KMS-11 (cell line): Measurements from ENCODE around the gene SPRN.

Source experiments
- H2AFZ ChIP-seq: fragments of 200-600 bp; sonication (generic); 2 replicates; pipeline ENCODE4 v1.6.1; 2016; ENCODE audit warnings: antibody characterized with exemption, mixed run types, low read depth
- H3K27ac ChIP-seq: fragments of 200-600 bp; sonication (generic); 2 replicates; pipeline ENCODE4 v1.6.1; 2016; ENCODE audit warnings: mild to moderate bottlenecking, mixed run types
- H3K27me3 ChIP-seq: fragments of 200-600 bp; sonication (generic); 2 replicates; pipeline ENCODE4 v1.6.1; 2017; ENCODE audit warnings: mild to moderate bottlenecking, low read depth, mixed run types, moderate library complexity; ENCODE audit not compliant: insufficient read depth
- H3K36me3 ChIP-seq: fragments of 200-600 bp; sonication (generic); 2 replicates; pipeline ENCODE4 v1.6.1; 2017; ENCODE audit warnings: mild to moderate bottlenecking, mixed run types; ENCODE audit not compliant: insufficient read depth
- H3K4me1 ChIP-seq: fragments of 200-600 bp; sonication (generic); 2 replicates; pipeline ENCODE4 v1.6.1; 2016; ENCODE audit warnings: mild to moderate bottlenecking, low read depth, mixed run types; ENCODE audit not compliant: poor library complexity, severe bottlenecking
- H3K4me2 ChIP-seq: fragments of 200-600 bp; sonication (generic); 2 replicates; pipeline ENCODE4 v1.7.0; 2016; ENCODE audit warnings: mild to moderate bottlenecking, mixed run types
- H3K4me3 ChIP-seq: fragments of 200-600 bp; sonication (generic); IDR thresholded peaks from 2 replicates; pipeline ENCODE4 v1.6.1; 2017; ENCODE audit warnings: low read depth, low read length, mixed read lengths; ENCODE audit not compliant: insufficient read depth
- H3K79me2 ChIP-seq: fragments of 200-600 bp; sonication (generic); 2 replicates; pipeline ENCODE4 v1.6.1; 2016; ENCODE audit warnings: low read depth, mixed run types; ENCODE audit not compliant: insufficient read depth
- H3K9ac ChIP-seq: fragments of 200-600 bp; sonication (generic); 2 replicates; pipeline ENCODE4 v1.6.1; 2016; ENCODE audit warnings: mild to moderate bottlenecking, mixed run types
- H4K20me1 ChIP-seq: fragments of 200-600 bp; sonication (generic); 2 replicates; pipeline ENCODE4 v1.6.1; 2016; ENCODE audit warnings: mild to moderate bottlenecking, mixed run types; ENCODE audit not compliant: insufficient read depth
- CTCF ChIP-seq: fragments of 200-600 bp; sonication (generic); conservative IDR thresholded peaks from 2 replicates; pipeline ENCODE4 v1.6.1; 2017; ENCODE audit warnings: low read depth, mild to moderate bottlenecking, antibody characterized with exemption, low read length, moderate library complexity, mixed read lengths

SPRN gene

GRCh38 chr10:133394064-133394663 is 30.3 kb downstream of the SPRN start, which contains the start of gene MTG1:
MTG1 (plus strand) TSS chr10:133394157; CDS start chr10:133394221, 64 bp downstream.
- no peak for TF ChIP-seq CTCF
- peak within 1 kb of the TSS; percentile 95 for H3K27ac ChIP-seq
- H3K27me3 ChIP-seq = no peaks in the 10 kb centered on the region
- no peaks in the 10 kb centered on the region for H3K36me3 ChIP-seq
- H3K4me2 ChIP-seq = peak within 1 kb of the TSS; percentile 70
- no peak within 1 kb of the TSS for H3K4me3 ChIP-seq
- H2AFZ ChIP-seq = peak within 1 kb of the TSS; percentile 75
- H4K20me1 ChIP-seq = no peaks in the 10 kb centered on the region
- H3K9ac ChIP-seq = peak within 1 kb of the TSS; percentile 99
- H3K4me1 ChIP-seq = peaks cover 40% of the 10 kb centered on the region
- peaks cover 17% of the 10 kb centered on the region; the same call in 1 of the 2 replicates for H3K79me2 ChIP-seq

- Histone ChIP-seq H3K4me3 (no peak overlapping the region), H3K9ac (peak overlapping the region; percentile 99; the same call in 1 of the 2 replicates), H3K27ac (no peak overlapping the region), H3K27me3 (no peaks in the 10 kb centered on the region), H3K4me1 (peaks cover 40% of the 10 kb centered on the region), H2AFZ (peak overlapping the region; percentile 0; the same call in 1 of the 2 replicates), H3K36me3 (no peaks in the 10 kb centered on the region), H4K20me1 (no peaks in the 10 kb centered on the region), H3K4me2 (peak overlapping the region; percentile 43; the same call in 1 of the 2 replicates), H3K79me2 (peaks cover 17% of the 10 kb centered on the region; the same call in 1 of the 2 replicates)
- TF ChIP-seq CTCF = no peak
These were observed 30.9 kb downstream of the SPRN start for GRCh38 chr10:133393401-133394063.

GRCh38 chr10:133391761-133392518 is 32.5 kb downstream of the SPRN start:
- Histone ChIP-seq H3K27me3 (no peaks in the 10 kb centered on the region), H3K79me2 (peaks cover 17% of the 10 kb centered on the region; the same call in 1 of the 2 replicates), H3K36me3 (no peaks in the 10 kb centered on the region), H3K4me3 (no peak overlapping the region), H4K20me1 (no peaks in the 10 kb centered on the region), H3K27ac (no peak overlapping the region; the same call in 1 of the 2 replicates), H2AFZ (no peak overlapping the region), H3K4me2 (no peak overlapping the region), H3K4me1 (peaks cover 50% of the 10 kb centered on the region), H3K9ac (no peak overlapping the region)
- no peak for TF ChIP-seq CTCF

GRCh38 chr10:133391249-133391635 is 33.2 kb downstream of the SPRN start:
- Histone ChIP-seq H3K9ac (no peak overlapping the region), H3K4me1 (peaks cover 50% of the 10 kb centered on the region), H2AFZ (no peak overlapping the region), H3K79me2 (peaks cover 17% of the 10 kb centered on the region; the same call in 1 of the 2 replicates), H3K4me3 (no peak overlapping the region), H3K4me2 (0 out of 2 replicates have a peak overlapping the region, but pooled peaks have one; percentile 91), H3K27ac (peak overlapping the region; percentile 92; the same call in 1 of the 2 replicates), H4K20me1 (no peaks in the 10 kb centered on the region), H3K27me3 (no peaks in the 10 kb centered on the region), H3K36me3 (no peaks in the 10 kb centered on the region)
- no peak for TF ChIP-seq CTCF
